KMS-11 (cell line): ENCODE data around the gene LCN2.

Source experiments
- H2AFZ ChIP-seq: fragments of 200-600 bp; sonication (generic); 2 replicates; pipeline ENCODE4 v1.6.1; 2016; ENCODE audit warnings: antibody characterized with exemption, mixed run types, low read depth
- H3K27ac ChIP-seq: fragments of 200-600 bp; sonication (generic); 2 replicates; pipeline ENCODE4 v1.6.1; 2016; ENCODE audit warnings: mild to moderate bottlenecking, mixed run types
- H3K27me3 ChIP-seq: fragments of 200-600 bp; sonication (generic); 2 replicates; pipeline ENCODE4 v1.6.1; 2017; ENCODE audit warnings: mild to moderate bottlenecking, low read depth, mixed run types, moderate library complexity; ENCODE audit not compliant: insufficient read depth
- H3K36me3 ChIP-seq: fragments of 200-600 bp; sonication (generic); 2 replicates; pipeline ENCODE4 v1.6.1; 2017; ENCODE audit warnings: mild to moderate bottlenecking, mixed run types; ENCODE audit not compliant: insufficient read depth
- H3K4me1 ChIP-seq: fragments of 200-600 bp; sonication (generic); 2 replicates; pipeline ENCODE4 v1.6.1; 2016; ENCODE audit warnings: mild to moderate bottlenecking, low read depth, mixed run types; ENCODE audit not compliant: poor library complexity, severe bottlenecking
- H3K4me2 ChIP-seq: fragments of 200-600 bp; sonication (generic); 2 replicates; pipeline ENCODE4 v1.7.0; 2016; ENCODE audit warnings: mild to moderate bottlenecking, mixed run types
- H3K4me3 ChIP-seq: fragments of 200-600 bp; sonication (generic); IDR thresholded peaks from 2 replicates; pipeline ENCODE4 v1.6.1; 2017; ENCODE audit warnings: low read depth, low read length, mixed read lengths; ENCODE audit not compliant: insufficient read depth
- H3K79me2 ChIP-seq: fragments of 200-600 bp; sonication (generic); 2 replicates; pipeline ENCODE4 v1.6.1; 2016; ENCODE audit warnings: low read depth, mixed run types; ENCODE audit not compliant: insufficient read depth
- H3K9ac ChIP-seq: fragments of 200-600 bp; sonication (generic); 2 replicates; pipeline ENCODE4 v1.6.1; 2016; ENCODE audit warnings: mild to moderate bottlenecking, mixed run types
- H4K20me1 ChIP-seq: fragments of 200-600 bp; sonication (generic); 2 replicates; pipeline ENCODE4 v1.6.1; 2016; ENCODE audit warnings: mild to moderate bottlenecking, mixed run types; ENCODE audit not compliant: insufficient read depth
- TF ChIP-seq, protein P1 (sequence below): fragments of 200-600 bp; sonication (generic); conservative IDR thresholded peaks from 2 replicates; pipeline ENCODE4 v1.6.1; 2017; ENCODE audit warnings: low read depth, mild to moderate bottlenecking, antibody characterized with exemption, low read length, moderate library complexity, mixed read lengths

LCN2 gene

DNA sequence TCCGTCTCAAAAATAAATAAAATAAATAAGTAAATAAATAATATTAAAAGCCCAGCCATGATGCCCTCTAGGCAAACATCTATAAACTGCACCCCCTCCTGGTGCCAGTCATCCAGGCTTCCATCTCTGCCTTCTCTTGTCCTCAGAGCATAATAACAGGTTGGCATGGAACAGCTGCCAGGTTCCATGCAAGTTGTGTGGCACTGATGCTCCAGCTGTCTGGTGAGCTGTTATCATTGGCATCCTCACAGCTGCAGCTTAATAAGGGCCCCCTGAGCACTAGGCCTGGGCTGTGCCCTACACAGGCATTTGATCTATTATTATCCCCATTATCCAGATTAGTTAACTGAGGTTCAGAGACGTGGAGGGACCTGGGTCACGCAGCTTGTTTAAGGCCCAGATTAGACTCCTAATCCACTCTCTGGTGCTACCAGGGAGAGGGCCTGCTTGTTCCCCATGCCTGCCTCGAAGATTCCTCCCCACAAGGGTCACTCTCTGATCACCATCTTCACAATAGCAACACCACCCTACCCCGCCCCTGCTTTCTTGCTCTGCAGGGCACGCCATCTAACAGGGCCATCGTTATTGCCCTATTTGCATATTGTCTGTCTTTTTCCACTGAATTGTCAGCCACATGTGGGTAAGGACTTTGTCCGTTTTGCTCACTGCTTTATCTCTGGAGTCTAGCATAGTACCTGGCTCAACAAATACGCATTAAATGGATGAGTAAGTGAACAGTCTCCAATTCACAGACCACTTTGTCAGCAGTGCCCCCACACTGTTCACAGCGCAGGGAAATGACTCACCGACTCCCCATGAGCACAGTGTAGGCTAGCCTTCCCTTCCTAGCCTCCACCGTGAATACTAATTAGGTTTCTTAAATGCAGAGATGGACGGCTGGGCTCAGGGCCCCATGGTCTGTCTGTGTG, 52.5 kb downstream of the LCN2 start:
- TF ChIP-seq, protein P1, sequence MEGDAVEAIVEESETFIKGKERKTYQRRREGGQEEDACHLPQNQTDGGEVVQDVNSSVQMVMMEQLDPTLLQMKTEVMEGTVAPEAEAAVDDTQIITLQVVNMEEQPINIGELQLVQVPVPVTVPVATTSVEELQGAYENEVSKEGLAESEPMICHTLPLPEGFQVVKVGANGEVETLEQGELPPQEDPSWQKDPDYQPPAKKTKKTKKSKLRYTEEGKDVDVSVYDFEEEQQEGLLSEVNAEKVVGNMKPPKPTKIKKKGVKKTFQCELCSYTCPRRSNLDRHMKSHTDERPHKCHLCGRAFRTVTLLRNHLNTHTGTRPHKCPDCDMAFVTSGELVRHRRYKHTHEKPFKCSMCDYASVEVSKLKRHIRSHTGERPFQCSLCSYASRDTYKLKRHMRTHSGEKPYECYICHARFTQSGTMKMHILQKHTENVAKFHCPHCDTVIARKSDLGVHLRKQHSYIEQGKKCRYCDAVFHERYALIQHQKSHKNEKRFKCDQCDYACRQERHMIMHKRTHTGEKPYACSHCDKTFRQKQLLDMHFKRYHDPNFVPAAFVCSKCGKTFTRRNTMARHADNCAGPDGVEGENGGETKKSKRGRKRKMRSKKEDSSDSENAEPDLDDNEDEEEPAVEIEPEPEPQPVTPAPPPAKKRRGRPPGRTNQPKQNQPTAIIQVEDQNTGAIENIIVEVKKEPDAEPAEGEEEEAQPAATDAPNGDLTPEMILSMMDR: no peak
- no peaks in the 10 kb centered on the region for H4K20me1 ChIP-seq
- no peak overlapping the region for H3K4me3 ChIP-seq
- no peaks in the 10 kb centered on the region for H3K36me3 ChIP-seq
- H3K79me2 ChIP-seq: no peaks in the 10 kb centered on the region
- no peak overlapping the region for H3K9ac ChIP-seq
- peaks cover 8% of the 10 kb centered on the region for H3K4me1 ChIP-seq
- no peak overlapping the region for H3K4me2 ChIP-seq
- H2AFZ ChIP-seq: no peak overlapping the region
- no peak overlapping the region for H3K27ac ChIP-seq
- peaks cover 31% of the 10 kb centered on the region for H3K27me3 ChIP-seq

DNA sequence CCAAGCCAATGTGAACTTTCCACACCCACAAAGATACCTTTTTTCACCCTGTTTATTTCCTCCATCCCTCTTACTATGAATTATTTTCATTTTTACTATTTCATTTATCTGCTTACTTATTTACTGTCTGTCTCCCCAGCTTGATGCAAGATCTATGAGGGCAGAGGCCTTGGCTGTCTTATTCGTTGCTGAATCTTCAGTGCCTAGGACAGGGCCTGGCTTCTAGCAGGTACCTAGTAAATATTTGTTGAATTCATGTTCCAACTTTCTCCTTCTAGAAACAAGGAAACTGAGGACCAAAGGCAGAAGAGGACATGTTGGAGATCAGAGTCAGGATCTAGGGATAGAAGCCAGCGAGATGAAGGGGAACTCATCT, 53.4 kb downstream of the LCN2 start:
- Histone ChIP-seq H3K4me3 (no peak overlapping the region), H2AFZ (peak overlapping the region; percentile 39), H3K9ac (no peak overlapping the region), H3K27me3 (peaks cover 35% of the 10 kb centered on the region), H3K36me3 (no peaks in the 10 kb centered on the region), H4K20me1 (no peaks in the 10 kb centered on the region), H3K4me2 (peak overlapping the region; percentile 7; the same call in 1 of the 2 replicates), H3K27ac (no peak overlapping the region), H3K79me2 (no peaks in the 10 kb centered on the region), H3K4me1 (peaks cover 3% of the 10 kb centered on the region)
- TF ChIP-seq, protein P1: no peak
